K562 (cell line): ENCODE data around the gene ACSF3. TPM values are rescaled to one million over a fixed set of nuclear protein-coding genes. Genes with fewer than 3 reads are reported as not detected.

Experiments
- ATAC-seq: fragments of 200-7000 bp; cut with Tn5 transposase; 3 replicates; pipeline ENCODE4 v1.9.1; 2020; ENCODE audit warnings: moderate library complexity
- BruUV-seq: library from RNA; stranded (reverse); fragments of 400-500 nt; replicated peaks from 2 replicates; lab custom pipeline; 2021; lab: Mats Ljungman, UMichigan
- CTCF ChIA-PET: fragments of 300-600 bp; formaldehyde crosslinking; extraction: SDS; loops from one replicate; lab custom pipeline; 2021; ENCODE audit warnings: low intra/inter-chr PET ratio; lab: Yijun Ruan, JAX
- POLR2A ChIA-PET: fragments of 300-600, 350-650 bp; sonication (Branson Sonifier 250); formaldehyde crosslinking; extraction: SDS; loops from one replicate; lab custom pipeline; 2021; ENCODE audit warnings: antibody characterized with exemption, inconsistent platforms; lab: Yijun Ruan, JAX
- DNase-seq, 4 experiments: peaks; one replicate each; pipeline versions ENCODE4 v3.0.0 to v3.0.0-alpha.2; 2011 to 2018; ENCODE audit warnings: low spot score in 3 of 4, mixed read lengths in 3 of 4; ENCODE audit errors: extremely low read depth in 1 of 4
- FAIRE-seq: peaks from 2 replicates; lab custom pipeline; 2011; peaks lifted over from hg19 to GRCh38; lab: Jason Lieb, UNC
- H2AFZ ChIP-seq: 2 replicates; pipeline ENCODE4 v1.6.0; 2011; ENCODE audit warnings: low read depth, low read length, control low read depth, inconsistent platforms
- H3K27ac ChIP-seq: fragments of 200-600 bp; 3 replicates; pipeline ENCODE4 v1.8.0; 2011; ENCODE audit warnings: low read depth, mild to moderate bottlenecking, control low read depth, inconsistent platforms, low read length, moderate library complexity, mixed read lengths; ENCODE audit errors: extremely low read depth
- H3K27me3 ChIP-seq, 2 experiments: fragments of 300-600 bp in 1 of 2; 2 replicates in 1 of 2; 3 replicates in 1 of 2; pipeline versions ENCODE4 v1.6.0 to v1.8.0; 2011; ENCODE audit warnings: inconsistent platforms in 2 of 2, low read length in 2 of 2, mild to moderate bottlenecking in 1 of 2, mixed read lengths in 1 of 2, moderate library complexity in 1 of 2; ENCODE audit not compliant: control insufficient read depth in 2 of 2, insufficient read depth in 2 of 2
- H3K36me3 ChIP-seq: fragments of 300-600 bp; 3 replicates; pipeline ENCODE4 v1.8.0; 2011; ENCODE audit warnings: mild to moderate bottlenecking, low read length, inconsistent platforms; ENCODE audit not compliant: control insufficient read depth, insufficient read depth
- H3K4me1 ChIP-seq, 2 experiments: fragments of 200-600 bp in 1 of 2; replicated peaks in 1 of 2; 2 replicates in 1 of 2; 3 replicates in 1 of 2; pipeline versions ENCODE4 v1.5.1 to v1.8.0; 2011; ENCODE audit warnings: inconsistent platforms in 2 of 2, low read length in 2 of 2, mild to moderate bottlenecking in 1 of 2, mixed read lengths in 1 of 2, moderate library complexity in 1 of 2; ENCODE audit not compliant: control insufficient read depth in 2 of 2, insufficient read depth in 2 of 2
- H3K4me2 ChIP-seq: 2 replicates; pipeline ENCODE4 v1.6.1; 2011; ENCODE audit warnings: low read length, control low read depth, inconsistent platforms, mixed read lengths; ENCODE audit not compliant: insufficient read depth
- H3K4me3 ChIP-seq: fragments of 200-600 bp; sonication (generic), shearing (Covaris generic); 2 replicates; pipeline ENCODE4 v1.5.1; 2016; ENCODE audit warnings: control low read depth, inconsistent platforms
- H3K79me2 ChIP-seq: fragments of 200-600 bp; 3 replicates; pipeline ENCODE4 v1.8.0; 2011; ENCODE audit warnings: low read length, inconsistent platforms; ENCODE audit not compliant: control insufficient read depth, insufficient read depth
- H3K9ac ChIP-seq, 2 experiments: 2 replicates each; pipeline versions ENCODE4 v1.6.0 to v1.6.1; 2011; ENCODE audit warnings: low read depth in 2 of 2, low read length in 2 of 2, control low read depth in 1 of 2, inconsistent platforms in 1 of 2, mild to moderate bottlenecking in 1 of 2, mixed read lengths in 1 of 2; ENCODE audit not compliant: insufficient read depth in 1 of 2
- H3K9me1 ChIP-seq: one replicate; pipeline ENCODE4 v1.6.0; 2011; ENCODE audit warnings: inconsistent platforms, mild to moderate bottlenecking, low read length, moderate library complexity; ENCODE audit not compliant: control insufficient read depth, insufficient read depth
- H3K9me3 ChIP-seq: replicated peaks from 2 replicates; pipeline ENCODE4 v1.5.1; 2011; ENCODE audit warnings: low read depth, low read length, inconsistent platforms; ENCODE audit not compliant: control insufficient read depth, insufficient read depth
- H4K20me1 ChIP-seq: replicated peaks from 2 replicates; pipeline ENCODE4 v1.6.1; 2011; ENCODE audit warnings: low read length, inconsistent platforms, mixed read lengths; ENCODE audit not compliant: control insufficient read depth, insufficient read depth
- CREB1 ChIP-seq, 2 experiments: sonication (generic) in 1 of 2; formaldehyde crosslinking in 1 of 2; IDR thresholded peaks; 2 replicates each; pipeline versions ENCODE4 v1.6.1 to v1.8.0; 2012 to 2022; ENCODE audit warnings: inconsistent platforms in 1 of 2, mild to moderate bottlenecking in 1 of 2, missing genetic modification reagents in 1 of 2, moderate library complexity in 1 of 2
- HMG20A ChIP-seq: fragments of 450-650 bp; formaldehyde crosslinking; conservative IDR thresholded peaks from 2 replicates; pipeline ENCODE4 v1.4.0; 2020; ENCODE audit warnings: mild to moderate bottlenecking, mixed read lengths
- KDM2B ChIP-seq: fragments of 250-450 bp; sonication (Bioruptor Pico); IDR thresholded peaks from 2 replicates; pipeline ENCODE4 v1.8.0; 2021; ENCODE audit warnings: mild to moderate bottlenecking, moderate library complexity
- MEF2A ChIP-seq: IDR thresholded peaks from 2 replicates; pipeline ENCODE4 v1.6.1; 2011; ENCODE audit warnings: low read depth, mild to moderate bottlenecking, low read length, moderate library complexity; ENCODE audit not compliant: control insufficient read depth
- POLR3A ChIP-seq: IDR thresholded peaks from 2 replicates; pipeline ENCODE4 v1.6.1; 2011; ENCODE audit warnings: borderline replicate concordance, mild to moderate bottlenecking, moderate library complexity; ENCODE audit not compliant: insufficient read length, insufficient read depth; ENCODE audit errors: extremely low read depth
- RAD21 ChIP-seq, 2 experiments: fragments of 250-450 bp in 1 of 2; fragments of 450-650 bp in 1 of 2; sonication (Bioruptor Pico) in 1 of 2; formaldehyde crosslinking in 1 of 2; IDR thresholded peaks in 1 of 2; conservative IDR thresholded peaks in 1 of 2; 2 replicates each; pipeline versions ENCODE4 v1.4.0 to v1.8.0; 2020 to 2022; ENCODE audit warnings: mild to moderate bottlenecking in 2 of 2, moderate library complexity in 1 of 2
- RFX7 ChIP-seq: fragments of 250-450 bp; sonication (Bioruptor Pico); IDR thresholded peaks from 2 replicates; pipeline ENCODE4 v1.5.1; 2021; ENCODE audit warnings: mild to moderate bottlenecking
- TEAD2 ChIP-seq: fragments of 450-650 bp; IDR thresholded peaks from 2 replicates; pipeline ENCODE4 v1.6.1; 2016; ENCODE audit warnings: missing genetic modification characterization, control low read depth, missing compliant biosample characterization
- WHSC1 ChIP-seq: IDR thresholded peaks from one replicate; pipeline ENCODE4 v1.6.1; 2012; ENCODE audit warnings: low read length, control low read depth, inconsistent platforms
- ZNF197 ChIP-seq: fragments of 200-800 bp; sonication (Bioruptor generic); IDR thresholded peaks from 2 replicates; pipeline ENCODE4 v1.6.1; 2016; ENCODE audit warnings: low read depth, missing genetic modification characterization, missing compliant biosample characterization
- ZNF224 ChIP-seq: sonication (generic); formaldehyde crosslinking; IDR thresholded peaks from 2 replicates; pipeline ENCODE4 v1.8.0; 2022; ENCODE audit warnings: mild to moderate bottlenecking, missing genetic modification reagents
- ZNF232 ChIP-seq: sonication (generic); formaldehyde crosslinking; IDR thresholded peaks from 2 replicates; pipeline ENCODE4 v1.8.0; 2022; ENCODE audit warnings: mild to moderate bottlenecking, missing genetic modification reagents
- WGBS: fragments of 100-300 bp; shearing (Covaris generic); methylation state at CpG from one replicate; pipeline ENCODE4 v1.1.6; 2016; ENCODE audit warnings: low coverage, mixed read lengths; ENCODE audit not compliant: insufficient coverage; ENCODE audit errors: missing lambda C conversion rate; 5-methylcytosine and 5-hydroxymethylcytosine counted together
- in situ Hi-C: fragments of 300-500 bp; cut with MboI; formaldehyde crosslinking; loops from 4 replicates; pipeline ENCODE4 v1.15.0; 2018; ENCODE audit warnings: inconsistent platforms, mixed read lengths
- intact Hi-C: fragments of 100-400 bp; cut with micrococcal nuclease; formaldehyde crosslinking; loops from 2 replicates; pipeline ENCODE4 v1.14.2; 2022
- polyA plus RNA-seq, 8 experiments: library from polyadenylated mRNA; depleted of rRNA in 4 of 8; stranded (reverse) in 5 of 8; unstranded in 3 of 8; fragments of >200 nt; fragmentation: Nextera tagmentation in 2 of 8; fragmentation: Illumina TruSeq in 1 of 8; extraction: Ambion mirVana in 2 of 8; extraction: Trizol in 1 of 8; gene quantifications; 2 replicates each; pipeline versions ENCODE4 v1.2.1 to v1.2.3, GENCODE V29; 2011 to 2014; ENCODE audit warnings: inconsistent platforms in 1 of 8, missing spikeins in 1 of 8
- total RNA-seq, 7 experiments: library from RNA; depleted of rRNA in 6 of 7; stranded (reverse); fragments of >200 nt in 6 of 7; fragmentation: Illumina TruSeq in 2 of 7; extraction: Trizol in 2 of 7; gene quantifications; 2 replicates each; pipeline versions ENCODE4 v1.2.1 to v1.2.3, GENCODE V29; 2011 to 2021; ENCODE audit warnings: low replicate concordance in 1 of 7
- TF ChIP-seq, protein P1 (sequence below): fragments of 250-450 bp; sonication (Bioruptor Pico); IDR thresholded peaks from 2 replicates; pipeline ENCODE4 v1.5.1; 2021; ENCODE audit warnings: mild to moderate bottlenecking

ACSF3 gene
- total and polyA plus RNA-seq, 9 of the 15 experiments (the other 6 are each of a cell fraction or from before 2014, with no cell fraction given), result 0.77 to 32.8 (median 14.7) TPM

DNA sequence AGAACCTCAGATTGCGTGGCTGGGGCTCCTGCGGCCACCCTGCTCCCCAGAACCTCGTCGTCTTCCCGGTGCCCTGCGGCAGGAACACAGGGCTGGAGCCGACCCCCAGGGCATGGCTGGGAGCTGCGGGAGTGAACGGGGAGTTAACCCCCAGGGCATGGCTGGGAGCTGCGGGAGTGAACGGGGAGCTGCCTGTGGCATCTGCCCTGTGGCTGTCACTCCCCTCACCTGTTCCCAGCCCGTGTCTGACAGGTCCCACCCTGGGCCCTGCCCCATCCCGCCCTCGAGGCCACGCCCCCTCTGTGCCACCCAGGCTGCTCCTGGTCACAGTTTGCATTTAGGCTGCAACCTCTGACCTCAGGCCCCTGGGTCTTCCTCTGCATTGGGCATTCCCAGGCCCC is 39.4 kb upstream of the ACSF3 start (continued):
- TF ChIP-seq ZNF232 (CRISPR knock-in tag) (no peak), WHSC1 (no peak)

DNA sequence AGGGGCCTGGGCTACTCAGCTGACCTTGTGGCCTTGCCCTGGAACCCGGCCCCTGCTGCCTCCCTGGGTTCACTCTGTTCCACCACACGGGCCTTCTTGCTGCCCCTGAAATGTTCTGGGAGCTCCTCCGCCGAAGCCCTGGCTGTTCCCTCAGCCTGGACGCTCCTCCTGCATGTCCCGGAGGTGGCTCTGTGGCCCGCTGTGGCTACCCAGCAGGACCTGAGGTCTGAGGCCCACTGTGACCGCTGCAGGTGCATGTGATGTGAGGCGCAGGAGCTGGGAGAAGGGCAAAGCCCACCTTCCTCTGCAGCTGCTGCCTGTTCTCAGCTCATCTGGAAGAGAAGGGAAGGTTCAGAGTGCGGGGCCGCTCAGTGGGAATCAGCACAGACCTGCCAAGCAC is 38.9 kb upstream of the ACSF3 start:
- Histone ChIP-seq H3K4me3 (no peak overlapping the region), H3K9me3 (no peaks in the 10 kb centered on the region), H3K79me2 (no peaks in the 10 kb centered on the region), H3K27ac (no peak overlapping the region), H3K4me1 (peaks cover 0 to 78% of the 10 kb centered on the region in 2 experiments; a peak in 3 of 5 replicates), H3K4me2 (no peak overlapping the region), H3K9ac (no peak overlapping the region), H3K27me3 (peaks cover 0 to 28% of the 10 kb centered on the region in 2 experiments; a peak in 2 of 5 replicates), H4K20me1 (peaks cover 3% of the 10 kb centered on the region; the same call in 1 of the 2 replicates), H3K9me1 (no peaks in the 10 kb centered on the region), H3K36me3 (no peaks in the 10 kb centered on the region), H2AFZ (no peak overlapping the region)
- ATAC-seq (no peak), FAIRE-seq (no peak), DNase-seq (no peak)
- WGBS, result 62% methylated on average over 11 of the region's 11 CpGs
- intact Hi-C loops, result no loop called here
- no TSS peak for BruUV-seq
- TF ChIP-seq, protein P1, sequence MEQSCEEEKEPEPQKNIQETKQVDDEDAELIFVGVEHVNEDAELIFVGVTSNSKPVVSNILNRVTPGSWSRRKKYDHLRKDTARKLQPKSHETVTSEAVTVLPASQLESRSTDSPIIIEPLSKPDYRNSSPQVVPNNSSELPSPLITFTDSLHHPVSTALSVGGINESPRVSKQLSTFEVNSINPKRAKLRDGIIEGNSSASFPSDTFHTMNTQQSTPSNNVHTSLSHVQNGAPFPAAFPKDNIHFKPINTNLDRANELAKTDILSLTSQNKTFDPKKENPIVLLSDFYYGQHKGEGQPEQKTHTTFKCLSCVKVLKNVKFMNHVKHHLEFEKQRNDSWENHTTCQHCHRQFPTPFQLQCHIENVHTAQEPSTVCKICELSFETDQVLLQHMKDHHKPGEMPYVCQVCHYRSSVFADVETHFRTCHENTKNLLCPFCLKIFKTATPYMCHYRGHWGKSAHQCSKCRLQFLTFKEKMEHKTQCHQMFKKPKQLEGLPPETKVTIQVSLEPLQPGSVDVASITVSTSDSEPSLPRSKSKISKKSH (CRISPR knock-in tag), result no peak
- TF ChIP-seq ZNF224 (CRISPR knock-in tag) (no peak), CREB1 (IDR thresholded peaks at IDR 0.05) (no peak), CREB1 (CRISPR knock-in tag; IDR thresholded peaks at IDR 0.05) (no peak), HMG20A (no peak), KDM2B (CRISPR knock-in tag) (no peak), RFX7 (CRISPR knock-in tag) (no peak), TEAD2 (tag) (no peak), POLR3A (no peak), MEF2A (no peak), RAD21 (CRISPR knock-in tag; conservative IDR thresholded peaks at IDR 0.05 in 1 of 2, IDR thresholded peaks at IDR 0.05 in 1 of 2) (no peak), ZNF197 (CRISPR knock-in tag) (no peak)
- ChIA-PET CTCF (no interaction called here), POLR2A (no interaction called here)
- in situ Hi-C loops, result no loop called here
